ENCODE results near the gene POU2AF1. TPM values are rescaled to one million over a fixed set of nuclear protein-coding genes. Genes with fewer than 3 reads are reported as not detected.
A peak's percentile ranks its signal among the peaks of the same experiment; 100 is the strongest.

POU2AF1 gene
- total and polyA plus RNA-seq, 4 donors, result 2.0 to 6.9 (median 4.5) TPM

GRCh38 chr11:111329306-111330204, 49.5 kb downstream of the POU2AF1 start:
- no peak for TF ChIP-seq CTCF (IDR thresholded peaks at IDR 0.05; ENCODE audit: control extremely low read depth, extremely low read depth)
- Histone ChIP-seq H3K9me3 (ENCODE audit: control insufficient read depth in 4 of 4, insufficient read depth in 3 of 4, low read length in 3 of 4) (no peaks in the 10 kb centered on the region), H3K27ac (ENCODE audit: low read depth in 1 of 2, low read length in 1 of 2) (no peak overlapping the region), H3K4me1 (ENCODE audit: control insufficient read depth in 5 of 5, insufficient read depth in 5 of 5, low read length in 5 of 5) (peaks cover 0 to 9% (median 6%) of the 10 kb centered on the region in 5 donors), H3K36me3 (ENCODE audit: control insufficient read depth in 4 of 4, insufficient read depth in 4 of 4, low read length in 4 of 4) (no peaks in the 10 kb centered on the region), H3K9ac (ENCODE audit: insufficient read depth in 1 of 2, low read length in 2 of 2) (no peak overlapping the region), H3K4me3 (no peak overlapping the region), H3K27me3 (ENCODE audit: control insufficient read depth in 3 of 3, insufficient read depth in 3 of 3, low read length in 2 of 3) (no peaks in the 10 kb centered on the region)
- WGBS, 2 donors, result 76 to 88% methylated on average over 7 of the region's 7 CpGs
- DNase-seq (no peak), ATAC-seq (ENCODE audit: insufficient read depth, low FRiP score) (no peak)

- Histone ChIP-seq H3K27ac (ENCODE audit: low read depth in 1 of 2, low read length in 1 of 2) (peak overlapping the region in 1 of 2 donors; percentile 18), H3K4me3 (no peak overlapping the region), H3K4me1 (ENCODE audit: control insufficient read depth in 5 of 5, insufficient read depth in 5 of 5, low read length in 5 of 5) (peaks cover 0 to 6% (median 0%) of the 10 kb centered on the region in 5 donors), H3K27me3 (ENCODE audit: control insufficient read depth in 3 of 3, insufficient read depth in 3 of 3, low read length in 2 of 3) (no peaks in the 10 kb centered on the region), H3K9me3 (ENCODE audit: control insufficient read depth in 4 of 4, insufficient read depth in 3 of 4, low read length in 3 of 4) (no peaks in the 10 kb centered on the region), H3K36me3 (ENCODE audit: control insufficient read depth in 4 of 4, insufficient read depth in 4 of 4, low read length in 4 of 4) (no peaks in the 10 kb centered on the region), H3K9ac (ENCODE audit: insufficient read depth in 1 of 2, low read length in 2 of 2) (no peak overlapping the region)
- ATAC-seq (ENCODE audit: insufficient read depth, low FRiP score) (peak; percentile 69), DNase-seq (peak; percentile 54 to 78 (median 78))
- 58 to 76% methylated on average over 8 of the region's 8 CpGs for WGBS, 2 donors
- TF ChIP-seq CTCF (IDR thresholded peaks at IDR 0.05; ENCODE audit: control extremely low read depth, extremely low read depth), result no peak
Observed at GRCh38 chr11:111327908-111328624, 51.0 kb downstream of the POU2AF1 start.

- TF ChIP-seq CTCF (IDR thresholded peaks at IDR 0.05; ENCODE audit: control extremely low read depth, extremely low read depth), result no peak
- Histone ChIP-seq H3K27ac (ENCODE audit: low read depth in 1 of 2, low read length in 1 of 2) (peak overlapping the region in 1 of 2 donors; percentile 53), H3K4me1 (ENCODE audit: control insufficient read depth in 5 of 5, insufficient read depth in 5 of 5, low read length in 5 of 5) (peaks cover 0 to 6% (median 0%) of the 10 kb centered on the region in 5 donors), H3K4me3 (no peak overlapping the region), H3K36me3 (ENCODE audit: control insufficient read depth in 4 of 4, insufficient read depth in 4 of 4, low read length in 4 of 4) (no peaks in the 10 kb centered on the region), H3K27me3 (ENCODE audit: control insufficient read depth in 3 of 3, insufficient read depth in 3 of 3, low read length in 2 of 3) (no peaks in the 10 kb centered on the region), H3K9ac (ENCODE audit: insufficient read depth in 1 of 2, low read length in 2 of 2) (no peak overlapping the region), H3K9me3 (ENCODE audit: control insufficient read depth in 4 of 4, insufficient read depth in 3 of 4, low read length in 3 of 4) (no peaks in the 10 kb centered on the region)
- no peak for DNase-seq
- WGBS, 2 donors, result 63 to 91% methylated on average over 4 of the region's 4 CpGs
- no peak for ATAC-seq (ENCODE audit: insufficient read depth, low FRiP score)
Observed at GRCh38 chr11:111326824-111327223, 52.3 kb downstream of the POU2AF1 start.

Data from lung (tissue), 12 donors.